Peyer's patch (tissue), 4 donors: ENCODE data around the gene BTNL9.

Experiments
- POLR2A ChIP-seq, 2 donors: fragments of 450-650 bp; IDR thresholded peaks; one replicate each; pipeline ENCODE4 v1.5.1; 2017; ENCODE audit warnings: antibody characterized with exemption in 2 of 2, mild to moderate bottlenecking in 2 of 2, moderate library complexity in 2 of 2
- TF ChIP-seq, protein P1 (sequence below), 6 experiments: fragments of 450-650 bp in 4 of 6; fragments of 200-600 bp in 2 of 6; sonication (generic) in 1 of 6; IDR thresholded peaks; one replicate each; pipeline ENCODE4 v1.5.1; 2017 to 2019; ENCODE audit warnings: antibody characterized with exemption in 6 of 6, mild to moderate bottlenecking in 3 of 6, moderate library complexity in 1 of 6

DNA sequence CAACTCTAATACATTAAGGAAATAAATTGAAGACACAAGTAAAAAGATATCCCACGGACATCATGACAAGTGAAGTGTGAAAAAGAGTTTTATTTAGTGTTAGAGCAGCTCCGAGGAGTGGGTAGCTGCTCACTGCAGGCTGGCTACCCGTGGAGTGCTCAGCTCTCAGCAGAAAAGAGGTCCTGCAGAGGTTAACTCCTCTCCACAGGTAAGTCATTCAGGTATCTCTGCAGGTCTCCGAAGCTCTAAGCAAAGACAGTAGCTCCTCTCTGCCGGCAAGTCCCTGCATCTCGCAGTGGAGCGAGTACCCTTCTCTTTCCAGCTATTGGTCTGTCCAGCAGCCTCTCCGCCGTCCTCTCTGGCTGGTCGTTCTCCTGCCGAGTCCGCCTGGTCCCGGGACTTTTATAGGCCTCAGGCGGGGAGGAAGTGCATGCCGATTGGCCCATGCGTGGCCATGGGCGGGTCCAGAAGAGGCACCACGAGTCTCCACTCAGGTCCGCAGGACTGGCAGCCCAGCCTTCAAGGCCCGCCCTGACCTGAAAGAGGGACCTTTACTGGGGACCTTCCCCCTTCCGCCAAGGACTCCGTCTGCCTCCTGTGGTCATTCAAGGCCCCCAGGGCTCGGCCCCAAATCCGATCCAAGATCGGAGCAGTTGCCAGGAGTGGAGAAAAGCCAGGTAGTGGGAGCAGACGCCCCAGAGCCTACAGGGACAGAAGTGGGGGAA is 29.9 kb downstream of the BTNL9 start:
- TF ChIP-seq, protein P1, sequence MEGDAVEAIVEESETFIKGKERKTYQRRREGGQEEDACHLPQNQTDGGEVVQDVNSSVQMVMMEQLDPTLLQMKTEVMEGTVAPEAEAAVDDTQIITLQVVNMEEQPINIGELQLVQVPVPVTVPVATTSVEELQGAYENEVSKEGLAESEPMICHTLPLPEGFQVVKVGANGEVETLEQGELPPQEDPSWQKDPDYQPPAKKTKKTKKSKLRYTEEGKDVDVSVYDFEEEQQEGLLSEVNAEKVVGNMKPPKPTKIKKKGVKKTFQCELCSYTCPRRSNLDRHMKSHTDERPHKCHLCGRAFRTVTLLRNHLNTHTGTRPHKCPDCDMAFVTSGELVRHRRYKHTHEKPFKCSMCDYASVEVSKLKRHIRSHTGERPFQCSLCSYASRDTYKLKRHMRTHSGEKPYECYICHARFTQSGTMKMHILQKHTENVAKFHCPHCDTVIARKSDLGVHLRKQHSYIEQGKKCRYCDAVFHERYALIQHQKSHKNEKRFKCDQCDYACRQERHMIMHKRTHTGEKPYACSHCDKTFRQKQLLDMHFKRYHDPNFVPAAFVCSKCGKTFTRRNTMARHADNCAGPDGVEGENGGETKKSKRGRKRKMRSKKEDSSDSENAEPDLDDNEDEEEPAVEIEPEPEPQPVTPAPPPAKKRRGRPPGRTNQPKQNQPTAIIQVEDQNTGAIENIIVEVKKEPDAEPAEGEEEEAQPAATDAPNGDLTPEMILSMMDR (IDR thresholded peaks at IDR 0.05) = no peak
- no peak for TF ChIP-seq POLR2A (IDR thresholded peaks at IDR 0.05)
